ENCODE results near the gene SYTL1.

The SYTL1 gene

GRCh38 chr1:27363766-27364695, 22.2 kb downstream of the SYTL1 start:
- no peak for DNase-seq (ENCODE audit: low read depth in 1 of 2, low spot score in 1 of 2)

- DNase-seq (ENCODE audit: low read depth in 1 of 2, low spot score in 1 of 2): no peak
These were observed 23.0 kb downstream of the SYTL1 start for GRCh38 chr1:27364696-27365371.

- peak; percentile 62 to 71 for DNase-seq (ENCODE audit: low read depth in 1 of 2, low spot score in 1 of 2)
These were observed 23.7 kb downstream of the SYTL1 start for GRCh38 chr1:27365372-27366112.

GRCh38 chr1:27366113-27366410, 24.2 kb downstream of the SYTL1 start:
- peak; percentile 44 to 48 for DNase-seq (ENCODE audit: low read depth in 1 of 2, low spot score in 1 of 2)

- DNase-seq (ENCODE audit: low read depth in 1 of 2, low spot score in 1 of 2): no peak
These were observed 24.8 kb downstream of the SYTL1 start, which contains the start of gene MAP3K6 for GRCh38 chr1:27366411-27367159. MAP3K6 (minus strand) TSS chr1:27366961; CDS start chr1:27366597, 364 bp downstream.

- no peak for DNase-seq (ENCODE audit: low read depth in 1 of 2, low spot score in 1 of 2)
These were observed 25.4 kb downstream of the SYTL1 start for GRCh38 chr1:27367160-27367650.

GRCh38 chr1:27368869-27369582, 27.2 kb downstream of the SYTL1 start:
- no peak for DNase-seq (ENCODE audit: low read depth in 1 of 2, low spot score in 1 of 2)

GRCh38 chr1:27372022-27372807, 30.4 kb downstream of the SYTL1 start:
- DNase-seq (ENCODE audit: low read depth in 1 of 2, low spot score in 1 of 2): no peak

GRCh38 chr1:27372808-27373690, 31.2 kb downstream of the SYTL1 start:
- DNase-seq (ENCODE audit: low read depth in 1 of 2, low spot score in 1 of 2): no peak

- no peak for DNase-seq (ENCODE audit: low read depth in 1 of 2, low spot score in 1 of 2)
These were observed 32.7 kb downstream of the SYTL1 start, which contains the start of gene FCN3 for GRCh38 chr1:27374362-27375086. FCN3 (minus strand) TSS chr1:27374824; CDS start chr1:27374818, 6 bp downstream.

GRCh38 chr1:27377760-27378495, 36.1 kb downstream of the SYTL1 start:
- DNase-seq (ENCODE audit: low read depth in 1 of 2, low spot score in 1 of 2): no peak

GRCh38 chr1:27379564-27380122, 37.8 kb downstream of the SYTL1 start:
- DNase-seq (ENCODE audit: low read depth in 1 of 2, low spot score in 1 of 2): no peak

GRCh38 chr1:27380224-27380623, 38.4 kb downstream of the SYTL1 start:
- no peak for DNase-seq (ENCODE audit: low read depth in 1 of 2, low spot score in 1 of 2)

- DNase-seq (ENCODE audit: low read depth in 1 of 2, low spot score in 1 of 2): no peak
These were observed 39.2 kb downstream of the SYTL1 start for GRCh38 chr1:27380766-27381733.

- DNase-seq (ENCODE audit: low read depth in 1 of 2, low spot score in 1 of 2): no peak
These were observed 40.3 kb downstream of the SYTL1 start for GRCh38 chr1:27381969-27382762.
